Tongue (tissue), 2 donors: ENCODE data around the gene MELTF. TPM values are rescaled to one million over a fixed set of nuclear protein-coding genes. Genes with fewer than 3 reads are reported as not detected.

Experiments
- DNase-seq: peaks from one replicate; pipeline ENCODE4 v3.0.0-alpha.2; 2015
- total RNA-seq: library from RNA; depleted of rRNA; stranded (reverse); fragments of >200 nt; gene quantifications from one replicate; pipeline ENCODE4 v1.2.3, GENCODE V29; 2014

MELTF gene
- total RNA-seq, 1 donor from 2014 or later, result 6.6 TPM

GRCh38 chr3:197010556-197011351, 18.9 kb downstream of the MELTF start:
- peak; percentile 68 for DNase-seq

GRCh38 chr3:197009532-197010019, 20.0 kb downstream of the MELTF start:
- DNase-seq, result no peak

- no peak for DNase-seq
Measured at GRCh38 chr3:197008436-197009209, 21.0 kb downstream of the MELTF start.

- no peak for DNase-seq
Measured at GRCh38 chr3:197007953-197008352, 21.7 kb downstream of the MELTF start.

GRCh38 chr3:197007296-197007940, 22.2 kb downstream of the MELTF start:
- no peak for DNase-seq

GRCh38 chr3:197006860-197007259, 22.8 kb downstream of the MELTF start:
- no peak for DNase-seq

GRCh38 chr3:197006446-197006845, 23.2 kb downstream of the MELTF start:
- DNase-seq, result no peak

- peak; percentile 44 for DNase-seq
Measured at GRCh38 chr3:197003461-197004385, 25.9 kb downstream of the MELTF start.

GRCh38 chr3:197002701-197003454, 26.7 kb downstream of the MELTF start:
- peak; percentile 79 for DNase-seq

GRCh38 chr3:197001972-197002700, 27.5 kb downstream of the MELTF start:
- peak; percentile 48 for DNase-seq

- no peak for DNase-seq
Measured at GRCh38 chr3:197001106-197001971, 28.3 kb downstream of the MELTF start.

- no peak for DNase-seq
Measured at GRCh38 chr3:197000211-197000610, 29.4 kb downstream of the MELTF start.

- no peak for DNase-seq
Measured at GRCh38 chr3:196998966-196999760, 30.5 kb downstream of the MELTF start.

GRCh38 chr3:196997311-196997710, 32.3 kb downstream of the MELTF start:
- no peak for DNase-seq

- DNase-seq, result peak; percentile 78
Measured at GRCh38 chr3:196996454-196997265, 33.0 kb downstream of the MELTF start.

GRCh38 chr3:196995646-196996355, 33.8 kb downstream of the MELTF start:
- peak; percentile 58 for DNase-seq

- no peak for DNase-seq
Measured at GRCh38 chr3:196995027-196995426, 34.6 kb downstream of the MELTF start.
